H1 (cell line): ENCODE data around the gene PHLPP1. TPM values are rescaled to one million over a fixed set of nuclear protein-coding genes. Genes with fewer than 3 reads are reported as not detected.

Experiments
- CTCF ChIA-PET: fragments of 300-600 bp; sonication (Branson Sonifier 250); formaldehyde crosslinking; loops from one replicate; lab custom pipeline; 2021; ENCODE audit not compliant: partially characterized antibody; lab: Charles Lee
- POLR2A ChIA-PET: fragments of 300-600 bp; sonication (Branson Sonifier 250); formaldehyde crosslinking; loops from one replicate; lab custom pipeline; 2021; ENCODE audit warnings: inconsistent platforms; ENCODE audit not compliant: partially characterized antibody; lab: Charles Lee
- DNase-seq, 2 experiments: peaks; one replicate each; pipeline versions ENCODE4 v3.0.0 to v3.0.0-alpha.2; 2010 to 2022; ENCODE audit warnings: low spot score in 2 of 2, low read depth in 1 of 2, mixed read lengths in 1 of 2
- FAIRE-seq: peaks from 2 replicates; lab custom pipeline; 2011; peaks lifted over from hg19 to GRCh38; lab: Jason Lieb, UNC
- H2AFZ ChIP-seq: 2 replicates; pipeline ENCODE4 v1.8.1; 2012; ENCODE audit warnings: low read length, inconsistent platforms
- H2AK5ac ChIP-seq: 2 replicates; pipeline ENCODE4 v1.6.1; 2013; ENCODE audit warnings: low read depth, low read length
- H2BK120ac ChIP-seq: replicated peaks from 2 replicates; pipeline ENCODE3; 2013; ENCODE audit warnings: low read depth, low read length, inconsistent platforms
- H2BK12ac ChIP-seq: 2 replicates; pipeline ENCODE4 v1.6.1; 2013; ENCODE audit warnings: low read depth, low read length
- H2BK15ac ChIP-seq: 2 replicates; pipeline ENCODE4 v1.6.1; 2013; ENCODE audit warnings: low read length
- H2BK20ac ChIP-seq: 2 replicates; pipeline ENCODE4 v1.6.1; 2013; ENCODE audit warnings: low read length
- H2BK5ac ChIP-seq: 2 replicates; pipeline ENCODE4 v1.6.1; 2013; ENCODE audit warnings: low read depth, low read length
- H3K14ac ChIP-seq: 2 replicates; pipeline ENCODE4 v1.6.1; 2013; ENCODE audit warnings: inconsistent platforms; ENCODE audit not compliant: insufficient read length
- H3K18ac ChIP-seq: 2 replicates; pipeline ENCODE4 v1.6.1; 2013; ENCODE audit warnings: low read length; ENCODE audit errors: extremely low read depth
- H3K23ac ChIP-seq: 2 replicates; pipeline ENCODE4 v1.6.1; 2013; ENCODE audit warnings: inconsistent platforms; ENCODE audit not compliant: insufficient read length
- H3K23me2 ChIP-seq: 2 replicates; pipeline ENCODE4 v1.6.1; 2013; ENCODE audit warnings: low read depth, low read length
- H3K27ac ChIP-seq: 2 replicates; pipeline ENCODE4 v1.6.1; 2011; ENCODE audit warnings: low read depth, low read length, inconsistent platforms
- H3K27me3 ChIP-seq, 4 experiments: replicated peaks in 1 of 4; 1 replicate in 1 of 4; 2 replicates in 3 of 4; pipeline versions ENCODE4 v1.6.1 to v1.8.1; 2011 to 2013; ENCODE audit warnings: low read length in 3 of 4, mild to moderate bottlenecking in 3 of 4, inconsistent platforms in 2 of 4, mixed read lengths in 2 of 4, moderate library complexity in 1 of 4; ENCODE audit not compliant: control insufficient read depth in 3 of 4, insufficient read depth in 3 of 4; ENCODE audit errors: extremely low read depth in 1 of 4
- H3K36me3 ChIP-seq, 4 experiments: 2 replicates each; pipeline versions ENCODE4 v1.6.1 to v1.8.1; 2011 to 2013; ENCODE audit warnings: mild to moderate bottlenecking in 4 of 4, low read length in 3 of 4, moderate library complexity in 2 of 4, control low read depth in 1 of 4, inconsistent platforms in 1 of 4; ENCODE audit not compliant: insufficient read depth in 4 of 4, control insufficient read depth in 2 of 4
- H3K4ac ChIP-seq: replicated peaks from 2 replicates; pipeline ENCODE3; 2013; ENCODE audit warnings: low read length, low read depth, mixed read lengths, inconsistent platforms; ENCODE audit not compliant: insufficient read length
- H3K4me1 ChIP-seq, 4 experiments: replicated peaks in 1 of 4; 1 replicate in 1 of 4; 2 replicates in 3 of 4; pipeline versions ENCODE4 v1.6.1 to v1.8.1; 2011 to 2013; ENCODE audit warnings: low read length in 3 of 4, inconsistent platforms in 2 of 4, mixed read lengths in 1 of 4; ENCODE audit not compliant: insufficient read depth in 4 of 4, control insufficient read depth in 3 of 4
- H3K4me2 ChIP-seq, 2 experiments: 2 replicates each; pipeline versions ENCODE4 v1.6.1 to v1.8.1; 2011 to 2013; ENCODE audit warnings: low read depth in 2 of 2, low read length in 2 of 2, control low read depth in 1 of 2, inconsistent platforms in 1 of 2, mild to moderate bottlenecking in 1 of 2; ENCODE audit not compliant: insufficient read depth in 1 of 2
- H3K4me3 ChIP-seq, 4 experiments: fragments of 200-600, 300-600 bp in 1 of 4; sonication (generic), shearing (Covaris generic), sonication (Bioruptor Twin) in 1 of 4; 2 replicates each; pipeline versions ENCODE4 v1.5.1 to v1.8.1; 2011 to 2016; ENCODE audit warnings: low read length in 4 of 4, low read depth in 3 of 4, control low read depth in 2 of 4, inconsistent platforms in 2 of 4, mild to moderate bottlenecking in 2 of 4, mixed read lengths in 1 of 4, moderate library complexity in 1 of 4; ENCODE audit not compliant: insufficient read depth in 2 of 4; ENCODE audit errors: extremely low read depth in 1 of 4
- H3K56ac ChIP-seq: replicated peaks from 2 replicates; pipeline ENCODE3; 2013; ENCODE audit warnings: low read depth, mild to moderate bottlenecking, mixed read lengths, low read length, inconsistent platforms; ENCODE audit not compliant: insufficient read length
- H3K79me1 ChIP-seq: 2 replicates; pipeline ENCODE4 v1.6.1; 2013; ENCODE audit warnings: low read depth, low read length, control low read depth
- H3K79me2 ChIP-seq, 2 experiments: 2 replicates each; pipeline versions ENCODE4 v1.6.1 to v1.8.1; 2012 to 2013; ENCODE audit warnings: low read length in 2 of 2, mild to moderate bottlenecking in 2 of 2, inconsistent platforms in 1 of 2; ENCODE audit not compliant: insufficient read depth in 2 of 2, control insufficient read depth in 1 of 2
- H3K9ac ChIP-seq, 4 experiments: replicated peaks in 1 of 4; 1 replicate in 1 of 4; 2 replicates in 3 of 4; pipeline versions ENCODE4 v1.6.1 to v1.8.1; 2011 to 2013; ENCODE audit warnings: low read depth in 3 of 4, low read length in 3 of 4, control low read depth in 2 of 4, mild to moderate bottlenecking in 2 of 4, moderate library complexity in 2 of 4, inconsistent platforms in 1 of 4; ENCODE audit errors: extremely low read depth in 1 of 4
- H3K9me3 ChIP-seq, 2 experiments: 2 replicates each; pipeline versions ENCODE4 v1.6.1 to v1.8.1; 2012 to 2013; ENCODE audit warnings: mild to moderate bottlenecking in 2 of 2, moderate library complexity in 2 of 2, control low read depth in 1 of 2, inconsistent platforms in 1 of 2, low read depth in 1 of 2, low read length in 1 of 2, mixed read lengths in 1 of 2; ENCODE audit not compliant: insufficient read depth in 2 of 2
- H4K20me1 ChIP-seq, 2 experiments: replicated peaks in 1 of 2; 2 replicates each; pipeline versions ENCODE3 to v1.8.1; 2011 to 2013; ENCODE audit warnings: inconsistent platforms in 2 of 2, low read length in 2 of 2, mild to moderate bottlenecking in 1 of 2; ENCODE audit not compliant: insufficient read depth in 2 of 2, control insufficient read depth in 1 of 2
- H4K5ac ChIP-seq: 2 replicates; pipeline ENCODE4 v1.6.1; 2013; ENCODE audit warnings: low read length, low read depth, mixed read lengths, inconsistent platforms; ENCODE audit not compliant: insufficient read length
- H4K8ac ChIP-seq: 2 replicates; pipeline ENCODE4 v1.8.0; 2013; ENCODE audit warnings: mild to moderate bottlenecking, moderate library complexity, low read length, inconsistent platforms; ENCODE audit not compliant: insufficient read depth; ENCODE audit errors: extremely low read depth
- H4K91ac ChIP-seq: replicated peaks from 2 replicates; pipeline ENCODE3; 2013; ENCODE audit warnings: low read length, mixed read lengths, inconsistent platforms; ENCODE audit not compliant: insufficient read length
- BRCA1 ChIP-seq: IDR thresholded peaks from 2 replicates; pipeline ENCODE4 v1.6.1; 2012; ENCODE audit warnings: low read depth, low read length, improper control_type of control experiment
- HDAC2 ChIP-seq, 2 experiments: fragments of 300-600 bp in 1 of 2; sonication (generic) in 1 of 2; IDR thresholded peaks; 2 replicates each; pipeline ENCODE4 v1.6.1; 2011 to 2012; ENCODE audit warnings: low read depth in 2 of 2, low read length in 2 of 2, mild to moderate bottlenecking in 2 of 2, moderate library complexity in 2 of 2, borderline replicate concordance in 1 of 2, inconsistent platforms in 1 of 2
- MAFK ChIP-seq: IDR thresholded peaks from 2 replicates; pipeline ENCODE4 v1.6.1; 2012; ENCODE audit warnings: low read depth, mild to moderate bottlenecking, improper control_type of control experiment, low read length
- PHF8 ChIP-seq: fragments of 200-600 bp; sonication (generic); conservative IDR thresholded peaks from 2 replicates; pipeline ENCODE4 v1.7.1; 2012; ENCODE audit warnings: low read depth, mild to moderate bottlenecking, inconsistent platforms, low read length, moderate library complexity
- POLR2A ChIP-seq, 2 experiments: IDR thresholded peaks; 1 replicate in 1 of 2; 2 replicates in 1 of 2; pipeline ENCODE4 v1.6.1; 2011; ENCODE audit warnings: low read depth in 2 of 2, low read length in 2 of 2, mild to moderate bottlenecking in 2 of 2; ENCODE audit errors: control extremely low read depth in 1 of 2
- POLR2AphosphoS5 ChIP-seq: IDR thresholded peaks from 2 replicates; pipeline ENCODE4 v1.6.1; 2011; ENCODE audit warnings: low read depth, low read length
- RBBP5 ChIP-seq: IDR thresholded peaks from 2 replicates; pipeline ENCODE4 v1.7.1; 2012; ENCODE audit warnings: low read depth, mild to moderate bottlenecking, inconsistent platforms, low read length, moderate library complexity, borderline replicate concordance
- RFX5 ChIP-seq: IDR thresholded peaks from 2 replicates; pipeline ENCODE4 v1.6.1; 2011; ENCODE audit warnings: low read depth, low read length, improper control_type of control experiment, borderline replicate concordance
- SP2 ChIP-seq: IDR thresholded peaks from 2 replicates; pipeline ENCODE4 v1.6.1; 2012; ENCODE audit warnings: mild to moderate bottlenecking, low read length, inconsistent platforms
- TAF7 ChIP-seq: optimal IDR thresholded peaks from 2 replicates; pipeline ENCODE3; 2011; ENCODE audit warnings: low read depth, mild to moderate bottlenecking, inconsistent platforms, low read length, moderate library complexity, borderline replicate concordance
- TEAD4 ChIP-seq: IDR thresholded peaks from 2 replicates; pipeline ENCODE4 v1.6.1; 2012; ENCODE audit warnings: low read depth, low read length, inconsistent platforms, mixed read lengths
- USF2 ChIP-seq: IDR thresholded peaks from 2 replicates; pipeline ENCODE4 v1.6.1; 2011; ENCODE audit warnings: low read length, improper control_type of control experiment
- YY1 ChIP-seq: IDR thresholded peaks from 2 replicates; pipeline ENCODE4 v1.6.1; 2011; ENCODE audit warnings: low read depth, mild to moderate bottlenecking, low read length
- WGBS, 2 experiments: shearing (Covaris generic) in 1 of 2; methylation state at CpG; one replicate each; pipeline versions ENCODE4 v1.1.6 to v1.1.7; 2013 to 2015; ENCODE audit warnings: low lambda C conversion rate in 2 of 2, mixed read lengths in 2 of 2, inconsistent platforms in 1 of 2, low coverage in 1 of 2, missing lambda C conversion rate in 1 of 2; ENCODE audit not compliant: insufficient replicate concordance in 2 of 2, insufficient coverage in 1 of 2, insufficient read length in 1 of 2; ENCODE audit errors: extremely low coverage in 1 of 2, missing lambda C conversion rate in 1 of 2; 5-methylcytosine and 5-hydroxymethylcytosine counted together
- polyA plus RNA-seq, 7 experiments: library from polyadenylated mRNA; depleted of rRNA in 3 of 7; stranded (reverse) in 5 of 7; unstranded in 2 of 7; fragments of >200 nt in 5 of 7; fragments of 200-250 nt in 2 of 7; gene quantifications; 1 replicate in 5 of 7; 2 replicates in 1 of 7; 4 replicates in 1 of 7; pipeline versions ENCODE4 v1.2.1 to v1.2.3, GENCODE V29; 2011 to 2013; ENCODE audit warnings: missing spikeins in 2 of 7, mixed read lengths in 2 of 7
- total RNA-seq: library from RNA; stranded (reverse); fragmentation: NEBNext Ultra II Directional; extraction: Animal tissue kit (Norgen Biotek cat#: 25700); gene quantifications from 2 replicates; pipeline ENCODE4 v1.2.1, GENCODE V29; 2021

PHLPP1 gene
- total and polyA plus RNA-seq, 2 of the 8 experiments (the other 6 are each of a cell fraction or from before 2014, with no cell fraction given) = 28.0 to 66.3 TPM

GRCh38 chr18:62814132-62814759, 98.9 kb downstream of the PHLPP1 start:
- POLR2A ChIA-PET = interaction anchor here (0.7 kb wide), 1 partner anchor 98 kb away, joined by 3 read pairs; no protein-coding TSS in a partner anchor
- Histone ChIP-seq H3K4me2 (no peak overlapping the region), H4K5ac (no peak overlapping the region), H2BK20ac (no peak overlapping the region), H3K56ac (no peak overlapping the region), H4K91ac (no peak overlapping the region), H3K79me1 (peaks cover 7% of the 10 kb centered on the region)
- CTCF ChIA-PET = interaction anchor here (0.6 to 1.9 kb wide), 8 partner anchors 11 to 208 kb away, joined by 3 to 6 read pairs (median 4); no protein-coding TSS in a partner anchor
- no peak for TF ChIP-seq HDAC2 (IDR thresholded peaks at IDR 0.05; ENCODE audit: borderline replicate concordance in 1 of 2, low read depth in 2 of 2, low read length in 2 of 2)
- TF ChIP-seq POLR2AphosphoS5 = no peak
- no peak for TF ChIP-seq YY1
- no peak for TF ChIP-seq RFX5
- no peak for TF ChIP-seq USF2
- no peak for TF ChIP-seq MAFK
- TF ChIP-seq RBBP5 = no peak
- TF ChIP-seq POLR2A (IDR thresholded peaks at IDR 0.05; ENCODE audit: control extremely low read depth in 1 of 2, low read depth in 2 of 2, low read length in 2 of 2) = no peak
- TF ChIP-seq PHF8 = no peak
- no peak for TF ChIP-seq SP2
- no peak for TF ChIP-seq TEAD4
- no peak for TF ChIP-seq TAF7
- TF ChIP-seq BRCA1 = no peak
- TF ChIP-seq, all 59 proteins: peak for 0
- no peak overlapping the region for H2BK15ac ChIP-seq
- H3K79me2 ChIP-seq = peaks cover 9 to 97% of the 10 kb centered on the region in 2 experiments; a peak in 3 of 4 replicates
- no peak overlapping the region for H3K4me3 ChIP-seq
- H3K18ac ChIP-seq = no peak overlapping the region
- no peaks in the 10 kb centered on the region for H3K23me2 ChIP-seq
- DNase-seq (no peak), FAIRE-seq (no peak)
- H2AFZ ChIP-seq = no peak overlapping the region
- no peak overlapping the region for H2AK5ac ChIP-seq
- no peak overlapping the region for H3K23ac ChIP-seq
- no peak overlapping the region for H3K4ac ChIP-seq
- H3K36me3 ChIP-seq = no peaks in the 10 kb centered on the region
- no peak overlapping the region for H2BK120ac ChIP-seq
- no peak overlapping the region for H3K14ac ChIP-seq
- H3K9me3 ChIP-seq = no peaks in the 10 kb centered on the region
- H4K8ac ChIP-seq = no peak overlapping the region
- H2BK5ac ChIP-seq = no peak overlapping the region
- H3K27ac ChIP-seq = no peak overlapping the region
- peaks cover 0 to 19% (median 8%) of the 10 kb centered on the region in 4 experiments; a peak in 5 of 7 replicates for H3K4me1 ChIP-seq
- H2BK12ac ChIP-seq = no peak overlapping the region
- no peaks in the 10 kb centered on the region for H4K20me1 ChIP-seq
- WGBS, 2 experiments = 71% methylated on average over 2 of the region's 2 CpGs; no CpG with 5 or more reads in 1 of the 2 experiments
- no peaks in the 10 kb centered on the region for H3K27me3 ChIP-seq
- H3K9ac ChIP-seq = no peak overlapping the region
